ENCODE data around the gene DDI1.
"Not testable (repeated sequence)": the region's sequence is repeated elsewhere in the genome, so short reads cannot be mapped to it uniquely, and the experiment has no call there.

Gene DDI1

DNA sequence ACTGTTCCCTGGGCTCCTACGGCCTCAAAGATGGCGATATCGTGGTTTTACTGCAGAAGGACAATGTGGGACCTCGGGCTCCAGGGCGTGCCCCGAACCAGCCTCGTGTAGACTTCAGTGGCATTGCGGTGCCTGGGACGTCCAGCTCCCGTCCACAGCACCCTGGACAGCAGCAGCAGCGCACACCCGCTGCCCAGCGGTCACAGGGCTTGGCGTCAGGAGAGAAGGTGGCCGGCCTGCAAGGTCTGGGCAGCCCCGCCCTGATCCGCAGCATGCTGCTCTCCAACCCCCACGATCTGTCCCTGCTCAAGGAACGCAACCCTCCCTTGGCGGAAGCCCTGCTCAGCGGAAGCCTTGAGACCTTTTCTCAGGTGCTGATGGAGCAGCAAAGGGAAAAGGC lies 555 bp downstream of the DDI1 start:
- H3K27me3 ChIP-seq (ENCODE audit: control insufficient read depth, insufficient read depth, low read length), result no peaks in the 10 kb centered on the region
- no peak for DNase-seq (ENCODE audit: low read depth, low spot score)
- H3K36me3 ChIP-seq (ENCODE audit: control insufficient read depth, insufficient read depth, low read length), result no peaks in the 10 kb centered on the region
- H3K27ac ChIP-seq (ENCODE audit: low read length), result no peak overlapping the region
- no peaks in the 10 kb centered on the region for H3K4me1 ChIP-seq (ENCODE audit: control insufficient read depth, insufficient read depth, low read length)
- H3K4me3 ChIP-seq (ENCODE audit: low read length), result no peak overlapping the region
- no peaks in the 10 kb centered on the region for H3K9me3 ChIP-seq (ENCODE audit: control insufficient read depth, insufficient read depth, low read length)
- no CpG with 5 or more reads among the region's 21 CpGs for WGBS (ENCODE audit: insufficient coverage, insufficient read length)

GRCh38 chr11:104041792-104042191 lies 5.4 kb downstream of the DDI1 start:
- WGBS (ENCODE audit: insufficient coverage, insufficient read length), result no CpG with 5 or more reads among the region's 2 CpGs
- H3K36me3 ChIP-seq (ENCODE audit: control insufficient read depth, insufficient read depth, low read length), result no peaks in the 10 kb centered on the region
- no peak overlapping the region for H3K27ac ChIP-seq (ENCODE audit: low read length)
- no peaks in the 10 kb centered on the region for H3K9me3 ChIP-seq (ENCODE audit: control insufficient read depth, insufficient read depth, low read length)
- no peaks in the 10 kb centered on the region for H3K27me3 ChIP-seq (ENCODE audit: control insufficient read depth, insufficient read depth, low read length)
- DNase-seq (ENCODE audit: low read depth, low spot score), result no peak
- H3K4me3 ChIP-seq (ENCODE audit: low read length), result no peak overlapping the region
- no peaks in the 10 kb centered on the region for H3K4me1 ChIP-seq (ENCODE audit: control insufficient read depth, insufficient read depth, low read length)

GRCh38 chr11:104043142-104043541 lies 6.7 kb downstream of the DDI1 start:
- Histone ChIP-seq H3K27me3 (ENCODE audit: control insufficient read depth, insufficient read depth, low read length) (no peaks in the 10 kb centered on the region), H3K4me3 (ENCODE audit: low read length) (no peak overlapping the region), H3K36me3 (ENCODE audit: control insufficient read depth, insufficient read depth, low read length) (no peaks in the 10 kb centered on the region), H3K4me1 (ENCODE audit: control insufficient read depth, insufficient read depth, low read length) (no peaks in the 10 kb centered on the region), H3K9me3 (ENCODE audit: control insufficient read depth, insufficient read depth, low read length) (no peaks in the 10 kb centered on the region), H3K27ac (ENCODE audit: low read length) (no peak overlapping the region)
- no CpG with 5 or more reads among the region's 4 CpGs for WGBS (ENCODE audit: insufficient coverage, insufficient read length)
- DNase-seq (ENCODE audit: low read depth, low spot score), result no peak

- H3K4me3 ChIP-seq (ENCODE audit: low read length), result no peak overlapping the region
- no peaks in the 10 kb centered on the region for H3K27me3 ChIP-seq (ENCODE audit: control insufficient read depth, insufficient read depth, low read length)
- WGBS (ENCODE audit: insufficient coverage, insufficient read length), result no CpG with 5 or more reads among the region's 6 CpGs
- no peak overlapping the region for H3K27ac ChIP-seq (ENCODE audit: low read length)
- no peaks in the 10 kb centered on the region for H3K9me3 ChIP-seq (ENCODE audit: control insufficient read depth, insufficient read depth, low read length)
- no peaks in the 10 kb centered on the region for H3K36me3 ChIP-seq (ENCODE audit: control insufficient read depth, insufficient read depth, low read length)
- no peak for DNase-seq (ENCODE audit: low read depth, low spot score)
- H3K4me1 ChIP-seq (ENCODE audit: control insufficient read depth, insufficient read depth, low read length), result no peaks in the 10 kb centered on the region
These were observed 7.3 kb downstream of the DDI1 start for GRCh38 chr11:104043678-104044239.

DNA sequence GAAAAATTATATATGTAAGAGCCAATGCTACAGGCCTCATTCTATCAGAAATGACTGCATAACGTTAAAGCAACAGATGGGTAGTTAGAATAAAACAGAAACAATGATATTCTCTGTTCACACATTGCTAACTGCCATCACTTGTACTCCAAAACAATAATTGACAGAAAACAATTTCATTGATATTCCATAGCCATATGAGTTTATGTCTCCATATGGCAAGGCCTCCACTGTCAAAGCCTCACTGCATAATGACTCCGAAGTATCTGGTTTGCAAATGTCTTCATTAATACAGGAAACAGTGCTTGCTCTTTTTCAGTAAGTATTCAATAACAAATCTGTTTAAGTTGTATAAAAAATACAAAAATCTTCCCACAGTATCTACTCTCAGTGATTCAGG lies 9.9 kb downstream of the DDI1 start:
- Histone ChIP-seq H3K9me3 (ENCODE audit: control insufficient read depth, insufficient read depth, low read length) (no peaks in the 10 kb centered on the region), H3K27ac (ENCODE audit: low read length) (no peak overlapping the region), H3K27me3 (ENCODE audit: control insufficient read depth, insufficient read depth, low read length) (no peaks in the 10 kb centered on the region), H3K4me1 (ENCODE audit: control insufficient read depth, insufficient read depth, low read length) (no peaks in the 10 kb centered on the region), H3K4me3 (ENCODE audit: low read length) (no peak overlapping the region), H3K36me3 (ENCODE audit: control insufficient read depth, insufficient read depth, low read length) (no peaks in the 10 kb centered on the region)
- WGBS (ENCODE audit: insufficient coverage, insufficient read length), result no CpG with 5 or more reads among the region's 2 CpGs
- DNase-seq (ENCODE audit: low read depth, low spot score), result no peak

DNA sequence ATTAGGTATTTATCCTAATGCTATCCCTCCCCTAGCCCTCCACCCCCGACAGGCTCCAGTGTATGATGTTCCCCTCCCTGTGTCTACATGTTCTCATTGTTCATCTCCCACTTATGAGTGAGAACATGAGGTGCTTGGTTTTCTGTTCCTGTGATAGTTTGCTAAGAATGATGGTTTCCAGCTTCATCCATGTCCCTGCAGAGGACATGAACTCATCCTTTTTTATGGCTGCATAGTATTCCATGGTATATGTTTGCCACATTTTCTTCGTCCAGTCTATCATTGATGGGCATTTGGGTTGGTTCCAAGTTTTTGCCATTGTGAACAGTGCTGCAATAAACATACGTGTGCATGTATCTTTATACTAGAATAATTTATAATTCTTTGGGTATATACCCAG lies 10.4 kb downstream of the DDI1 start:
- DNase-seq (ENCODE audit: low read depth, low spot score); H3K27ac ChIP-seq (ENCODE audit: low read length); H3K4me1 ChIP-seq (ENCODE audit: control insufficient read depth, insufficient read depth, low read length); H3K36me3 ChIP-seq (ENCODE audit: control insufficient read depth, insufficient read depth, low read length); H3K27me3 ChIP-seq (ENCODE audit: control insufficient read depth, insufficient read depth, low read length); H3K9me3 ChIP-seq (ENCODE audit: control insufficient read depth, insufficient read depth, low read length); H3K4me3 ChIP-seq (ENCODE audit: low read length): not testable (repeated sequence)
- no CpG with 5 or more reads among the region's 3 CpGs for WGBS (ENCODE audit: insufficient coverage, insufficient read length)

- no peaks in the 10 kb centered on the region for H3K27me3 ChIP-seq (ENCODE audit: control insufficient read depth, insufficient read depth, low read length)
- H3K4me1 ChIP-seq (ENCODE audit: control insufficient read depth, insufficient read depth, low read length), result no peaks in the 10 kb centered on the region
- no peak overlapping the region for H3K27ac ChIP-seq (ENCODE audit: low read length)
- H3K9me3 ChIP-seq (ENCODE audit: control insufficient read depth, insufficient read depth, low read length), result no peaks in the 10 kb centered on the region
- DNase-seq (ENCODE audit: low read depth, low spot score), result no peak
- no peak overlapping the region for H3K4me3 ChIP-seq (ENCODE audit: low read length)
- WGBS (ENCODE audit: insufficient coverage, insufficient read length), result no CpG with 5 or more reads among the region's 4 CpGs
- no peaks in the 10 kb centered on the region for H3K36me3 ChIP-seq (ENCODE audit: control insufficient read depth, insufficient read depth, low read length)
These were observed 12.7 kb downstream of the DDI1 start for GRCh38 chr11:104049116-104049515.

DNA sequence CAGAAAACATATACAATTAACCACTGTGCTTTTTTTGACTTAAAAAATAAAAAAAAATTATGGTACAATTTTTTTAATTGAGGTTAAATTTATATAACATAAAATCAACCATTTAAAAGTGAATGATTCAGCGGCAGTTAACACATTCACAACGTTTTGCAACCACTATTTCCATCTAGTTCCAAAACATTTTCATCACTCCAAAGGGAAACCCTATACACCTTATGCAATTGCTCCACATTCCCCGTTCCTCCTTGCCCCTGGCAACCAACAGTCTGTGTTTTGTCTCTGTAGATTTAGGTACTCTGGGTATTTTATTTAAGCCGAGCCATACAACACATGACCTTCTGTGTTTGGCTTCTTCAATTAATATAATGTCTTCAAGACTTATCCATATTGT lies 15.3 kb downstream of the DDI1 start:
- H3K36me3 ChIP-seq (ENCODE audit: control insufficient read depth, insufficient read depth, low read length), result no peaks in the 10 kb centered on the region
- DNase-seq (ENCODE audit: low read depth, low spot score), result no peak
- H3K27me3 ChIP-seq (ENCODE audit: control insufficient read depth, insufficient read depth, low read length), result no peaks in the 10 kb centered on the region
- no peaks in the 10 kb centered on the region for H3K9me3 ChIP-seq (ENCODE audit: control insufficient read depth, insufficient read depth, low read length)
- no CpG with 5 or more reads among the region's 4 CpGs for WGBS (ENCODE audit: insufficient coverage, insufficient read length)
- no peak overlapping the region for H3K27ac ChIP-seq (ENCODE audit: low read length)
- no peak overlapping the region for H3K4me3 ChIP-seq (ENCODE audit: low read length)
- H3K4me1 ChIP-seq (ENCODE audit: control insufficient read depth, insufficient read depth, low read length), result no peaks in the 10 kb centered on the region

DNA sequence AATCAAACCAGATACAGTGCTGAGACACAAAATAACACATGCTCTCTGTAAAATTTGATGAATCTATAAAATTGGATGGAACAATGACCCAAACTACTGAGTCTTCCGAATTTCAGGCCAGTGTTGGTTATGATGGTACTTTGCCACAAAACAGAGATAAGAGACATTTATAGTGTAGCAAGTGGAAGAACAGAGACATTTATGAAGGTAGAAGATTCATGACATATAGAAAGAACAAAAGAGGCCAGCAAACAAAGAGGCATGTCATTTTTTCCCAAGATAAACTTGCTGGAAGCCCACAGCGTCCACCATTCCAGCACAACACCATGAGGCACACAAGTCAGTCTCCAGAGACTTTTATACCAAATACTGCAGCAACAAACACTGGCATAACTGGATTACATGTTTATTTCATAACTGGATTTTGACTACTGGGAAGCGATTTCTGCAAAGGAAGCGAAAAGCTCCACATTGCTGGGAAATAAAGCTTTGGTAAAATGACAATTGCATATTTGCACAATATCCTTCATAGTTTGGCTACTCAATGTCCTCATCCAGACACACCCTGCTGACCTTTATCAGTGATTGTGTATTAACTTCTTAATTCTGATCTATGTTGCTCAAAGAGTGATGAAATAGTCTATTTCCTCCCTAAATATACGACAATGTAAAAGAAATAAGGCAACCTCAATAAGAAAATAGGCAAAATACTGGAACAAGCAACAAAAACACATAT lies 17.5 kb downstream of the DDI1 start:
- WGBS (ENCODE audit: insufficient coverage, insufficient read length), result no CpG with 5 or more reads among the region's 5 CpGs
- no peaks in the 10 kb centered on the region for H3K36me3 ChIP-seq (ENCODE audit: control insufficient read depth, insufficient read depth, low read length)
- H3K4me1 ChIP-seq (ENCODE audit: control insufficient read depth, insufficient read depth, low read length), result no peaks in the 10 kb centered on the region
- H3K9me3 ChIP-seq (ENCODE audit: control insufficient read depth, insufficient read depth, low read length), result no peaks in the 10 kb centered on the region
- H3K27me3 ChIP-seq (ENCODE audit: control insufficient read depth, insufficient read depth, low read length), result no peaks in the 10 kb centered on the region
- DNase-seq (ENCODE audit: low read depth, low spot score), result no peak
- no peak overlapping the region for H3K4me3 ChIP-seq (ENCODE audit: low read length)
- no peak overlapping the region for H3K27ac ChIP-seq (ENCODE audit: low read length)

- Histone ChIP-seq H3K36me3 (ENCODE audit: control insufficient read depth, insufficient read depth, low read length) (no peaks in the 10 kb centered on the region), H3K27ac (ENCODE audit: low read length) (no peak overlapping the region)
- no CpG with 5 or more reads among the region's 4 CpGs for WGBS (ENCODE audit: insufficient coverage, insufficient read length)
These were observed 18.6 kb downstream of the DDI1 start for GRCh38 chr11:104054911-104055529.

GRCh38 chr11:104055596-104055995 lies 19.2 kb downstream of the DDI1 start:
- no peaks in the 10 kb centered on the region for H3K27me3 ChIP-seq (ENCODE audit: control insufficient read depth, insufficient read depth, low read length)
- no peak overlapping the region for H3K27ac ChIP-seq (ENCODE audit: low read length)
- no peak overlapping the region for H3K4me3 ChIP-seq (ENCODE audit: low read length)
- no peaks in the 10 kb centered on the region for H3K9me3 ChIP-seq (ENCODE audit: control insufficient read depth, insufficient read depth, low read length)
- DNase-seq (ENCODE audit: low read depth, low spot score), result no peak
- no peaks in the 10 kb centered on the region for H3K36me3 ChIP-seq (ENCODE audit: control insufficient read depth, insufficient read depth, low read length)
- no CpG with 5 or more reads among the region's 1 CpG for WGBS (ENCODE audit: insufficient coverage, insufficient read length)
- no peaks in the 10 kb centered on the region for H3K4me1 ChIP-seq (ENCODE audit: control insufficient read depth, insufficient read depth, low read length)

More at GRCh38 chr11:104054911-104055529, 18.6 kb downstream of the DDI1 start:
- H3K9me3 ChIP-seq (ENCODE audit: control insufficient read depth, insufficient read depth, low read length), result no peaks in the 10 kb centered on the region
- H3K27me3 ChIP-seq (ENCODE audit: control insufficient read depth, insufficient read depth, low read length), result no peaks in the 10 kb centered on the region
- H3K4me3 ChIP-seq (ENCODE audit: low read length), result no peak overlapping the region
- no peaks in the 10 kb centered on the region for H3K4me1 ChIP-seq (ENCODE audit: control insufficient read depth, insufficient read depth, low read length)
- DNase-seq (ENCODE audit: low read depth, low spot score), result no peak
